ENCODE measurements around the gene MLN.

MLN gene

GRCh38 chr6:33815854-33816253, 12.1 kb upstream of the MLN start:
- Histone ChIP-seq H3K27me3 (replicated peaks; ENCODE audit: control insufficient read depth, insufficient read depth, low read length, poor library complexity, severe bottlenecking) (peaks cover 10% of the 10 kb centered on the region), H3K9me3 (ENCODE audit: control insufficient read depth, low read length) (no peaks in the 10 kb centered on the region), H3K4me1 (ENCODE audit: control insufficient read depth, insufficient read depth, low read length, poor library complexity, severe bottlenecking) (no peaks in the 10 kb centered on the region), H3K36me3 (ENCODE audit: control insufficient read depth, insufficient read depth, low read length) (no peaks in the 10 kb centered on the region), H3K27ac (ENCODE audit: insufficient read depth, low read length, poor library complexity, severe bottlenecking) (no peak overlapping the region), H3K4me3 (ENCODE audit: insufficient read depth, low read depth, low read length, poor library complexity, severe bottlenecking) (no peak overlapping the region)
- no peak for DNase-seq

- H3K36me3 ChIP-seq (ENCODE audit: control insufficient read depth, insufficient read depth, low read length): no peaks in the 10 kb centered on the region
- H3K27me3 ChIP-seq (replicated peaks; ENCODE audit: control insufficient read depth, insufficient read depth, low read length, poor library complexity, severe bottlenecking): peaks cover 10% of the 10 kb centered on the region
- H3K4me1 ChIP-seq (ENCODE audit: control insufficient read depth, insufficient read depth, low read length, poor library complexity, severe bottlenecking): no peaks in the 10 kb centered on the region
- H3K27ac ChIP-seq (ENCODE audit: insufficient read depth, low read length, poor library complexity, severe bottlenecking): no peak overlapping the region
- no peak overlapping the region for H3K4me3 ChIP-seq (ENCODE audit: insufficient read depth, low read depth, low read length, poor library complexity, severe bottlenecking)
- H3K9me3 ChIP-seq (ENCODE audit: control insufficient read depth, low read length): no peaks in the 10 kb centered on the region
- DNase-seq: no peak
These were observed 10.5 kb upstream of the MLN start for GRCh38 chr6:33813990-33814985.

GRCh38 chr6:33813246-33813904, 9.6 kb upstream of the MLN start:
- Histone ChIP-seq H3K9me3 (ENCODE audit: control insufficient read depth, low read length) (no peaks in the 10 kb centered on the region), H3K27me3 (replicated peaks; ENCODE audit: control insufficient read depth, insufficient read depth, low read length, poor library complexity, severe bottlenecking) (peaks cover 10% of the 10 kb centered on the region), H3K4me1 (ENCODE audit: control insufficient read depth, insufficient read depth, low read length, poor library complexity, severe bottlenecking) (no peaks in the 10 kb centered on the region), H3K27ac (ENCODE audit: insufficient read depth, low read length, poor library complexity, severe bottlenecking) (no peak overlapping the region), H3K4me3 (ENCODE audit: insufficient read depth, low read depth, low read length, poor library complexity, severe bottlenecking) (no peak overlapping the region), H3K36me3 (ENCODE audit: control insufficient read depth, insufficient read depth, low read length) (no peaks in the 10 kb centered on the region)
- DNase-seq: no peak

GRCh38 chr6:33812669-33813068, 8.9 kb upstream of the MLN start:
- Histone ChIP-seq H3K9me3 (ENCODE audit: control insufficient read depth, low read length) (no peaks in the 10 kb centered on the region), H3K4me1 (ENCODE audit: control insufficient read depth, insufficient read depth, low read length, poor library complexity, severe bottlenecking) (peaks cover 5% of the 10 kb centered on the region), H3K27ac (ENCODE audit: insufficient read depth, low read length, poor library complexity, severe bottlenecking) (no peak overlapping the region), H3K36me3 (ENCODE audit: control insufficient read depth, insufficient read depth, low read length) (no peaks in the 10 kb centered on the region), H3K27me3 (replicated peaks; ENCODE audit: control insufficient read depth, insufficient read depth, low read length, poor library complexity, severe bottlenecking) (peaks cover 10% of the 10 kb centered on the region), H3K4me3 (ENCODE audit: insufficient read depth, low read depth, low read length, poor library complexity, severe bottlenecking) (no peak overlapping the region)
- DNase-seq: no peak

- Histone ChIP-seq H3K27ac (ENCODE audit: insufficient read depth, low read length, poor library complexity, severe bottlenecking) (no peak overlapping the region), H3K9me3 (ENCODE audit: control insufficient read depth, low read length) (no peaks in the 10 kb centered on the region), H3K36me3 (ENCODE audit: control insufficient read depth, insufficient read depth, low read length) (no peaks in the 10 kb centered on the region), H3K4me3 (ENCODE audit: insufficient read depth, low read depth, low read length, poor library complexity, severe bottlenecking) (no peak overlapping the region), H3K4me1 (ENCODE audit: control insufficient read depth, insufficient read depth, low read length, poor library complexity, severe bottlenecking) (peaks cover 9% of the 10 kb centered on the region), H3K27me3 (replicated peaks; ENCODE audit: control insufficient read depth, insufficient read depth, low read length, poor library complexity, severe bottlenecking) (peaks cover 4% of the 10 kb centered on the region)
- DNase-seq: no peak
These were observed 5.8 kb upstream of the MLN start for GRCh38 chr6:33809594-33809993.

- peaks cover 4% of the 10 kb centered on the region for H3K27me3 ChIP-seq (replicated peaks; ENCODE audit: control insufficient read depth, insufficient read depth, low read length, poor library complexity, severe bottlenecking)
These were observed 4.9 kb upstream of the MLN start for GRCh38 chr6:33808641-33809180.

GRCh38 chr6:33807606-33808005, 3.8 kb upstream of the MLN start:
- peaks cover 9% of the 10 kb centered on the region for H3K4me1 ChIP-seq (ENCODE audit: control insufficient read depth, insufficient read depth, low read length, poor library complexity, severe bottlenecking)
- no peaks in the 10 kb centered on the region for H3K9me3 ChIP-seq (ENCODE audit: control insufficient read depth, low read length)
- H3K36me3 ChIP-seq (ENCODE audit: control insufficient read depth, insufficient read depth, low read length): no peaks in the 10 kb centered on the region
- H3K4me3 ChIP-seq (ENCODE audit: insufficient read depth, low read depth, low read length, poor library complexity, severe bottlenecking): no peak overlapping the region
- DNase-seq: no peak
- peaks cover 3% of the 10 kb centered on the region for H3K27me3 ChIP-seq (replicated peaks; ENCODE audit: control insufficient read depth, insufficient read depth, low read length, poor library complexity, severe bottlenecking)
- H3K27ac ChIP-seq (ENCODE audit: insufficient read depth, low read length, poor library complexity, severe bottlenecking): no peak overlapping the region

More at GRCh38 chr6:33808641-33809180, 4.9 kb upstream of the MLN start:
- Histone ChIP-seq H3K4me3 (ENCODE audit: insufficient read depth, low read depth, low read length, poor library complexity, severe bottlenecking) (no peak overlapping the region), H3K27ac (ENCODE audit: insufficient read depth, low read length, poor library complexity, severe bottlenecking) (no peak overlapping the region), H3K4me1 (ENCODE audit: control insufficient read depth, insufficient read depth, low read length, poor library complexity, severe bottlenecking) (peaks cover 9% of the 10 kb centered on the region), H3K9me3 (ENCODE audit: control insufficient read depth, low read length) (no peaks in the 10 kb centered on the region), H3K36me3 (ENCODE audit: control insufficient read depth, insufficient read depth, low read length) (no peaks in the 10 kb centered on the region)
- DNase-seq: no peak

GRCh38 chr6:33806841-33807240, 3.0 kb upstream of the MLN start:
- Histone ChIP-seq H3K9me3 (ENCODE audit: control insufficient read depth, low read length) (no peaks in the 10 kb centered on the region), H3K27me3 (replicated peaks; ENCODE audit: control insufficient read depth, insufficient read depth, low read length, poor library complexity, severe bottlenecking) (no peaks in the 10 kb centered on the region), H3K4me1 (ENCODE audit: control insufficient read depth, insufficient read depth, low read length, poor library complexity, severe bottlenecking) (peaks cover 9% of the 10 kb centered on the region), H3K27ac (ENCODE audit: insufficient read depth, low read length, poor library complexity, severe bottlenecking) (no peak overlapping the region), H3K36me3 (ENCODE audit: control insufficient read depth, insufficient read depth, low read length) (no peaks in the 10 kb centered on the region), H3K4me3 (ENCODE audit: insufficient read depth, low read depth, low read length, poor library complexity, severe bottlenecking) (no peak overlapping the region)
- DNase-seq: no peak

- H3K27ac ChIP-seq (ENCODE audit: insufficient read depth, low read length, poor library complexity, severe bottlenecking): no peak overlapping the region
- H3K9me3 ChIP-seq (ENCODE audit: control insufficient read depth, low read length): no peaks in the 10 kb centered on the region
- H3K4me1 ChIP-seq (ENCODE audit: control insufficient read depth, insufficient read depth, low read length, poor library complexity, severe bottlenecking): peaks cover under 1% of the 10 kb centered on the region
- DNase-seq: no peak
- no peaks in the 10 kb centered on the region for H3K36me3 ChIP-seq (ENCODE audit: control insufficient read depth, insufficient read depth, low read length)
- H3K4me3 ChIP-seq (ENCODE audit: insufficient read depth, low read depth, low read length, poor library complexity, severe bottlenecking): no peak overlapping the region
- H3K27me3 ChIP-seq (replicated peaks; ENCODE audit: control insufficient read depth, insufficient read depth, low read length, poor library complexity, severe bottlenecking): no peaks in the 10 kb centered on the region
These were observed 1.4 kb downstream of the MLN start for GRCh38 chr6:33802186-33802958.

All from effector memory CD4-positive, alpha-beta T cell (primary cell).